CD4-positive, alpha-beta T cell treated with Interferon gamma for 1 hour (primary cell): ENCODE measurements around the gene CD300LD.
"Not testable (repeated sequence)": the region's sequence is repeated elsewhere in the genome, so short reads cannot be mapped to it uniquely, and the experiment has no call there.

ENCODE experiments used
- DNase-seq: peaks from one replicate; pipeline ENCODE4 v3.0.0-alpha.2; 2020

Gene CD300LD

DNA sequence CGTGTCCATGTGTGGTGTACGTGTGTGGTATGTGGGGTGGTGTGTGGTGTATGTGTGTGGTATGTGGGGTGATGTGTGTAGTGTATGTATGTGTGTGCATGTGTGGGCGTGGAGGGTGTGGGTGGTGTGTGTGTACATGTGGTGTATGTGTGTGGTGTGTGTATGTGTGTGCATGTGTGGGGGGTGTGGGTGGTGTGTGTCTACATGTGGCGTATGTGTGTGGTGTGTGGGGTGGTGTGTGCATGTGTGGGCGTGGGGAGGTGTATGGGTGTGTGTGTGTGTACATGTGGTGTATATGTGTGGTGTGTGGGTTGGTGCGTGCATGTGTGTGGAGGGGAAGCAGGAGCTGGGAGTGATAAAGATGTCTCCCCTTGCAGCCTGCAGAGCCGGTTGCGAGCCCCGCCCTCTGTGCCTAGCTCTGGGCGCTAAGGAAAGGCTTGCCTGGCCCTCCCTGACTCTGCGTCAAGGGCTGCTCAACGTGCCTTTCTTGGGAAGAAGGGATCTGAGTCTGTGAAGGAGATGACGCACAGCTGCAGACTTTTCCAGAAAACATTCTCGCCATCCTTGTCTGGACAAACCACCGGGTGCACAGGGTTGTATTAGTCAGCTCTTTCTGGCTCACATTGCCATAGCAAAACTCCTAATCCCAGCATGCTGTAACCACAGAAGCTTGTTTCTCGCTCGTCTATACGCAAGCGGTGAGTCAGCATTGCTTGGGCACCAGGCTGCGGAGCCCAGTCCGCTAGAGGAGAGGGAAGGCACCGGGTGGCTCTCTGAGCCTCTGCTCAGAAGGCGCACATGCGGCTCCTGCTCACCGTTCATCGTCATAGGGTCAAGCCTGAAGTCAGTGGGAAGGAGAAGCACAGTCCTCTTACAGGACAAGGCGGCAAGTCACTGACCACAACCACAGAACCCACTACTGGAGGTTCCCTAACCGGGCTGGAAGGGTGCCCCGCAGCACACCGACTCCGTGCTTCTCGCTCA lies 22.8 kb downstream of the CD300LD start:
- DNase-seq, result peak; percentile 80

DNA sequence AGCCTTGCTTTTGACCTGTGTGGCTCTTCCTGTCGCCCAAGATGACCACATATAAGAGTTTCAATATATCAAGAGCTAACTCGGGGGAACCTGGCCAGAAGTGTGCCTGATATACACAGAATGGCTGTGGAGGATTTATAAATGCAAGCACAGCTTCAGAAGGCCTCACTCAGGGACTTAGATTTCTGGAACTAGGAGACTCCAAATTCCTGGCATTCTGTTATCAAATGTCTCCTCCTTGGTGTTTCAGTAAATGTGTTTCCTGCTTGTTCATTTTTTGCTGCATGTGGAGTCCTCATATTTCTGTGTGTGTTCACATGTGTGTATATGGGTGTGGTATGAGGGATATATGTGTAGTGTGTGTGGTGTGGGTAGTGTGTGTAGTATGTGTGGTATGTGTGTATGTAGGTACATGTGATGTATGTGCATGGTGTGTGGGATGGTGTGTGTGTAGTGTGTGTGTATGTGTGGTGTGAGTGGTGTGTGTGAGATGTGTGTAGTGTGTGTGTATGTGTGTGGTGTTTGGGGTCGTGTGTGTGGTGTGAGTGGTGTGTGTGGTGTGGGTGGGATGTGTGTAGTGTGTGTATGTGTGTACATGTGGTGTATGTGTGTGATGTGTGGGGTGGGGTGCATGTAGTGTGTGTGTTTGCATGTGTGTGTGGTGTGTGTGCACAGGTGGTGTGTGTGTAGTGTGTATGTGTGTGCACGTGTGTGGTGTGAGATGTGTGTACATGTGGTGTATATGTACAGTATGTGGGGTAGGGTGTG lies 23.8 kb downstream of the CD300LD start:
- DNase-seq, result no peak

GRCh38 chr17:74567397-74567796 lies 24.7 kb downstream of the CD300LD start, which contains the start of gene CD300H:
Gene CD300H, minus strand, starts transcription at chr17:74567509.
- peak; percentile 12 for DNase-seq

DNA sequence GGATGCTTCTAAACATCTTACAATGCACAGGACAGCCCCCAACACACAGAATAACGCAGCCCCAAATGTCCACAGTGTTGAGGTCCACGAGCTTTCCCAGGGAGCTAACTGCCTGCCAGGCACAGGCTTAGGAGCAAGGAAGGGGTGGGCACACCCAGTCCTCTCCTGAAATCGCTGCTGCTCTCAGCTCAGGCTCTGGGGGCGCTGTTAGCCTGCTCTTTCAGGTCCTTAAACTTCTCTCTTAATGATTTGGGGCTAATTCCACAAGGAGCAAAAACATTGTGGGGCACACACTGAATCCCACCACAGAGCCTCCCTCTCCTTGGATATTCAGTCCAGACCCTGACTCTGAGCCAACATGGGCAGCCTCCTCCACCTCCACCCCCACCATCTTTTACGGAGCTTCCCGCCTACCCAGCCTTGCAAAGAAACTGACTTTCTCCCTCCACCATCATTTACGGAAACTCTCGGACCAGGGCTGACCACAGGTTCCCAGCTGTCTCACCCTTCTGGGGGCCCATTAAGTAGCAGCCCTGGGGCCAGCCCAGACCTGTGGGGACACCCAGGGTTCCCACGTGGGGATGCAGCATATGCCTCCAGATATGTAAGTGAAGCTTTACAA lies 25.8 kb downstream of the CD300LD start:
- DNase-seq, result peak; percentile 41

DNA sequence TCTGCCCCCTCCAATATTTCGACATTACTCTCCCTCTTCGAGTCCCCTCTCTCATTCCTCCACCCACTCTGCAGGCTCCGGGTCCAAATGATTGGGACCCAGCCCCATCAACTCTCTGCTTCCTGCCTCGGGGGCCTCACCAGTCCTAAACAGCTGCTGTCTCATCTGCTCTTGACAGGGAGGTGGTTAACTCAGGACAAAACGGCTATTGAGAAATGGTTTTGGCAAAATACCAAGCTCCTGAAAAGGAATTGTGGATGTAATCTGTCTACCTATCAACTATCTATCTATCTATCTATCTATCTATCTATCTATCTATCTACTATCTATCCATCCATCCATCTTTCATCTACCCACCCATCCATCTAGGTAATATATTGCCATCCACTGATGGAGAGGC lies 27.0 kb downstream of the CD300LD start:
- DNase-seq, result no peak

GRCh38 chr17:74563358-74563757 lies 28.7 kb downstream of the CD300LD start:
- DNase-seq, result no peak

- no peak for DNase-seq
Measured at GRCh38 chr17:74561586-74561985, 30.5 kb downstream of the CD300LD start.

DNA sequence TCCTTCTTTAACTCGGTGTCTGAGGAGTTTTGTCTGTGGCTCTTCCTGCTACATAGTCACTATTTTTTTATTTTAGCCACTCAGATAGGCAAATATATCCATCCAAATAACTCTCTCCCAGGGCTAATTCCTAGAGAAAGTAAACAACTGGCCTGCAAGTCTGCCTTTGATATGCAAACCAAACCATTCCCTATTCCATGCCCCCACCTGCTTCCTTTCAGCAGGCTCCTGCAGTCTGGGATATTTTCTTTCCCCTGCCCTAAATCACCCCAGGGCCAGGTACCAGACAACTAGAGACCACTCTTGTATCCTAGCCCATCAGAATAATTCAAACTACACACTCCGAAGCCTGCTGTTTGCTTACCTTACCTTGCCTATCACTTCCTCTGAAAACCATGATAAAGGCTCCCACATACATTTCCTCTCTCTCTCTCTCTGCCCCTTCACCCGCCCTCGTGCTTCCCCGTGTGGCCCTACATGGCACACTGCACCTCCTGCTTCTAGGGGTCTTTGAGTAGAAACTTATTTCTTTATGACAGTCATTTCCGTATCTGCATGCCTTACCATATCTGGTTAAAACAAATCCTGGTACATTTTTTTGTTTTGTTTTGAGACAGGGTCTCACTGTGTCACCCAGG lies 33.1 kb downstream of the CD300LD start:
- no peak for DNase-seq

- not testable (repeated sequence) for DNase-seq
Measured at GRCh38 chr17:74558402-74558801, 33.7 kb downstream of the CD300LD start.

DNA sequence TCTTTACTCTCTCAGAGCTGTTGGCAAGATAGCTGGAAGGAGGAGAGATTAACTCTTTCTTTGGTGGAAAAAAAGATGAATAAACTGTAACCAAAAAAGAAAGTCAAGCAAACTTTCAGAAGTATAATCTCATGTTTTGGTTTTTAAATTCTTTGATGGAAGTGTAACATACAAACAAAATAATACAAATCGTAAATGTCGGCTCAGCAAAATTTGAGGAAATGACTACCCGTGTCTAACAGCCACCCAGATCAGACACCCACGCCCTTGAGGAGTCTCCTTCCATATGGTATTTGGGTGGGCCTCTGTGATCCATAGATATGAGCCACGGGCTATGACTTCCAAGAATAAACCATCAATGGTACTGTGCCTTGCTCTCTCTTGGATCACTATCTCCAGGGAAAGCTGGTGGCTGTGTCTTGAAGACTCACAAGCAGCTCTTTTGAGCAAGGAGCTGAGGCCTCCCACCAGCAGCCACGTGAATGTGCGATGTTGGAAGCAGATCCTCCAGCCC lies 36.6 kb downstream of the CD300LD start:
- DNase-seq, result no peak

- no peak for DNase-seq
Measured at GRCh38 chr17:74554909-74555308, 37.2 kb downstream of the CD300LD start.

- no peak for DNase-seq
Measured at GRCh38 chr17:74552037-74552436, 40.0 kb downstream of the CD300LD start.

GRCh38 chr17:74550602-74551001 lies 41.5 kb downstream of the CD300LD start:
- DNase-seq, result no peak

DNA sequence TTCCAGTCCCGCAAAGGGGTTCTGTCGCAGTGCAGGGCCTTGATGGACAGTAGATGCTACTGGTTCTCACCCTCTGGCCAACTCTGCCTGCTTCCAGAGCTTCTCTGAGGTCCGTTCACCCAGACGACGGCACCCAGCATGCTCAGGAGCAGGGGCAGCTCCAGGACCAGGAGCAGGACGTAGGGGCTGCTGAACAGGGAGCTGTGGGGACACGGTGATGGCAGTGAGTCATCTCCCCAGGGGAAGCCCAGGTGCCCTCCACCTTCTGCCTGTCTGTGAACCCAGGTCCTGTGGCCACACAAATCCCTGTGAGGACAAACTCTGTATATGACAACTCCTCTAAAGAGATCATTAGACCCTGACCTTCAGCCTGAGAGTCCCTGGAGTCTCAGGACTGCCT lies 42.7 kb downstream of the CD300LD start:
- no peak for DNase-seq

- no peak for DNase-seq
Measured at GRCh38 chr17:74547736-74548135, 44.3 kb downstream of the CD300LD start.

- DNase-seq, result no peak
Measured at GRCh38 chr17:74547264-74547663, 44.8 kb downstream of the CD300LD start.

GRCh38 chr17:74546586-74546985 lies 45.5 kb downstream of the CD300LD start:
- no peak for DNase-seq

DNA sequence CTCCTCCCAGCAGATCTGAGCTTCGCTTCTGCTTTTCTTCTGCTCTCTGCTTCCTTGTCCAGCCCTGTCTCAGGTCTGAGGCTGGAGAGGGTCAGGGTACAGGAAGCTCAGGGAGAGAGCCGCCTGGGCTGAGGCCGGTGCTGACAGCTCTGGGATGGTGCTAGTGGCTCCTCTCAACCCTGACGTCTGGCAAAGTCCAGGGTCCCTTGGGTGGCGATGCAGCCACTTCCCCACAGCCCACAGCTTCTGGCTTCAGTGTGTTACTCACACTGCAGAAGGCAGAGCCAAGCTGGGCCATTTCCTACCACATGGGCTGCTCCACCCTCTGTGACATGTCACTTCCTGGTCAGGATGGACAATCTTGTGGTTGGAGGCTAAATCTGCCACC lies 46.2 kb downstream of the CD300LD start, which contains the start of gene CD300C:
Gene CD300C, minus strand, starts transcription at position 273 of the 388 bp plus-strand sequence. CDS start 333 bp downstream, outside the sequence.
- peak; percentile 69 for DNase-seq

DNA sequence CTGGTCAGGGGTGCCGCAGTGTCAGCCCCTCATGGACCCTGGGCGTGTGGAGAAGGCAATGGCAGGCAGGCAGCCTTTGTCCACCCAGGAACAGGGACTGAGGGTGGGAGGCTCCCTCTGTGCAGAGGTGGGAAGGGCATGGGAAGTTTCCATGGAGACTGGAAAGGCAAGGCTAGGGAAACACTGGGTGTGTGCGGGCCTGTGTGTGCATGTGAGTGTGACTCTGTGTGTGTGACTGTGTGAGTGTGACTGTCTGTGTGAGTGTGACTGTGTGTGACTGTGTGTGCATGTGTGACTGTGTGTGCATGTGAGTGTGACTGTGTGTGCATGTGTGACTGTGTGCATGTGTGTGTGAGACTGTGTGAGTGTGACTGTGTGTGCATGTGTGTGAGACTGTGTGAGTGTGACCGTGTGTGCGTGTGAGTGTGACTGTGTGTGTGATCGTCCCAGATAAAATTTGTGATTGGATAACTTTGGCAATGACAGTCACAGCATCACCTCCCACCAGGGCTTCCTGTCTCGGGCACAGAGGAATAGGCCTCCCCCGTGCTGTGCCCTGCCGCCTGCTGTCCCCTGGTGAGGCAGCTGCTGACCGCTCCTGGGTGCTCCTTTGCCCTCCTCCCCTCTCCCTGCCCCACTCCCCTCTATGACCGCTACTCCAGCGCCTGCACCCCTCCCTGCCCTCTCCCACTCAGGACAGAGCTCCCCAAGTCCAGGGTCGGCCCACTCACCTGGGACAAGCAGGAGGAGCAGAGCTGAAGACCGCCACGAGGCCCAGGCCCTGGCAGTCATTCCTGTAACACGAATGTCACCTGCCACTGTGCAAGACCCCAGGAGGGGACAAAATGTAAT lies 46.9 kb downstream of the CD300LD start:
- DNase-seq, result no peak

- DNase-seq, result no peak
Measured at GRCh38 chr17:74543891-74544760, 48.0 kb downstream of the CD300LD start.
